Measurements from ENCODE around the gene DNAH12.

DNAH12 gene, protein sequence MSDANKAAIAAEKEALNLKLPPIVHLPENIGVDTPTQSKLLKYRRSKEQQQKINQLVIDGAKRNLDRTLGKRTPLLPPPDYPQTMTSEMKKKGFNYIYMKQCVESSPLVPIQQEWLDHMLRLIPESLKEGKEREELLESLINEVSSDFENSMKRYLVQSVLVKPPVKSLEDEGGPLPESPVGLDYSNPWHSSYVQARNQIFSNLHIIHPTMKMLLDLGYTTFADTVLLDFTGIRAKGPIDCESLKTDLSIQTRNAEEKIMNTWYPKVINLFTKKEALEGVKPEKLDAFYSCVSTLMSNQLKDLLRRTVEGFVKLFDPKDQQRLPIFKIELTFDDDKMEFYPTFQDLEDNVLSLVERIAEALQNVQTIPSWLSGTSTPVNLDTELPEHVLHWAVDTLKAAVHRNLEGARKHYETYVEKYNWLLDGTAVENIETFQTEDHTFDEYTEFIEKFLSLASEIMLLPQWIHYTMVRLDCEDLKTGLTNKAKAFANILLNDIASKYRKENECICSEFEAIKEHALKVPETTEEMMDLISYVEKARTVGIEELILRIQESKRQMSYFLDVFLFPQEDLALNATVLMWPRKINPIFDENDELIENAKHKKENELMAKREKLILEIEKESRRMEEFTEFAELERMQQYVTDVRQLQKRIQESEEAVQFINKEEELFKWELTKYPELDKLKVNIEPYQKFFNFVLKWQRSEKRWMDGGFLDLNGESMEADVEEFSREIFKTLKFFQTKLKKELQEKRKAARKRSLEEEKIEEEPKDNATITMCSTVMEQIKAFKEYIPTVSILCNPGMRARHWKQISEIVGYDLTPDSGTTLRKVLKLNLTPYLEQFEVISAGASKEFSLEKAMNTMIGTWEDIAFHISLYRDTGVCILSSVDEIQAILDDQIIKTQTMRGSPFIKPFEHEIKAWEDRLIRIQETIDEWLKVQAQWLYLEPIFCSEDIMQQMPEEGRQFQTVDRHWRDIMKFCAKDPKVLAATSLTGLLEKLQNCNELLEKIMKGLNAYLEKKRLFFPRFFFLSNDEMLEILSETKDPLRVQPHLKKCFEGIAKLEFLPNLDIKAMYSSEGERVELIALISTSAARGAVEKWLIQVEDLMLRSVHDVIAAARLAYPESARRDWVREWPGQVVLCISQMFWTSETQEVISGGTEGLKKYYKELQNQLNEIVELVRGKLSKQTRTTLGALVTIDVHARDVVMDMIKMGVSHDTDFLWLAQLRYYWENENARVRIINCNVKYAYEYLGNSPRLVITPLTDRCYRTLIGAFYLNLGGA (N-terminal part only)

DNA sequence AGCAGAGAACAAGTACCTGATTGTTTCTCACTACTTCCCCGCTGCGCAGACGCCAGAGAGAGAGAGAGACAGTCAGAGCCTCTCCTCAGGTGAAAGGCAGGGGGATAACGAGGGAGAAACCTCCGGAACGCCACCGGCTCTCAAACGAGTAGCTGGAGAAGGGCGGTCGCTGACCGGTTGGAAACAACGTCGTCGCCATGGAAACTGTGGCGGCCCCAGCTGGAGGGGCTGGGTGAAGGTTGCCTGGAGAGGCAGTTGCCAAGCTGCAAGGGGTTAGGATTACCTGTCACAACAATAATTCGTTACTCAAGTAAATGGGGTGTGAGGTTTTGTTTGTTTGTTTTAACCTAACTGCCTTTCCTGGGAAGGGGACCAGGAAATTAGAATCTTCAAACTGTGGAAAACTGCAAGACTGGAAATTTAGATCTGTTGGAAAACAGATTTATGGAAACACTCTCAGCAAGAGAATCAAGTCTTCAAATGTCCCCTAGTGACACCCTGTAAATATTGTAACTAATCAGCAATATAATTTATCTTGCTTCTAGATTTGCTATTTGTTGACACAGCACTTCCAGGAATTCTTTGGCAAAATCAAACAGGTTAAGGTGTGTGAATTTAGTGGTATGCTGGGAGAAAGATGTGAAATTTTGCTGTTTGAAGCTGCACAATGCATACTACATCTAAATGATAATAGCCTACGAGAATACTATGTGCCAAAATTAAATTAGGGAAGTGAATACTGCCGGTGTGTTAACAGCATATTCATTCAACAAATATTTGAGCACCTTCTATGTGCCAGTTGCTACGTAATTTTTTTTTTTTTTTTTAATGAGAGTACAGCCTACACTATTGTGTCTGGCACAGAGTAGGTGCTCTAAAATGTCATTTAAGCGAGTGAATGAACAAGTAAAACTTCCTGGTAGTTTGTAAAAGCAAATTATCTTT is at the start of gene DNAH12:
Gene DNAH12, minus strand, starts transcription at position 164 of the 945 bp plus-strand sequence. CDS start 1,474 bp downstream, outside the sequence.
- DNase-seq (ENCODE audit: extremely low read depth in 1 of 2, low read depth in 1 of 2), result no peak

DNA sequence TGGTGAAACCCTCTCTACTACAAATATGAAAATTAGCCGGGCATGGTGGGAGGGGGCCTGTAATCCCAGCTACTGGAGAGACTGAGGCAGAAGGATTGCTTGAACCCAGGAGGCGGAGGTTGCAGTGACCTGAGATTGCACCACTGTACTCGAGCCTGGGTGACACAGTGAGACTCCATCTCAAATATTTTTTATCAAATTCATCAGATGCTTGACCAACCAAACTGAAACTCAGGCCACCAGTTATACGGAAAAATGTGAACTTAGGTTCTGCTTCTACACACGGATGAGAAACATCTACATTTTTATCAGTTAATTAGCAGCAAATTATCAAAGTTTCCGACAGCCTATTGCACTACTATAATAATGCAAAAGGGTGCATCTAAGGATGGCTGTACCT is 48.2 kb upstream of the DNAH12 start:
- no peak for DNase-seq (ENCODE audit: extremely low read depth in 1 of 2, low read depth in 1 of 2)

DNA sequence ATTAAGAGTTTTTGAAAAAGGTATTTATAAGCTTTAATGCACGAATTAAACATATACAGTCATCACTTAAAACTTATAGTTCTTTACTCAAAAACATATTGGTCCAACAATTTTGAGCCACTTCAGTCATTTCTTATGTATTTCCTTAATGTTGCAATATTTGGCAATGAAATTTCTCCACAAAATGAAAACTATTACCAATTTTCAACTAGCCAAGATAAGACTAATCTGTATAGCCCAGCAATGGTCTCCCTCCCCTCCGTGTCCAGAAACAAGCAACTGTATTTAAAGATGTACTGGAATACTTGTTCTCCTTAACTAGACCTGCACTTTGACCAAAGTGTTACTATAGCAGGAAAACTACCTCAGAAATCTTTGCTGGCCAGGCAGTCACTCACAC is 43.8 kb upstream of the DNAH12 start:
- no peak for DNase-seq (ENCODE audit: extremely low read depth in 1 of 2, low read depth in 1 of 2)

DNA sequence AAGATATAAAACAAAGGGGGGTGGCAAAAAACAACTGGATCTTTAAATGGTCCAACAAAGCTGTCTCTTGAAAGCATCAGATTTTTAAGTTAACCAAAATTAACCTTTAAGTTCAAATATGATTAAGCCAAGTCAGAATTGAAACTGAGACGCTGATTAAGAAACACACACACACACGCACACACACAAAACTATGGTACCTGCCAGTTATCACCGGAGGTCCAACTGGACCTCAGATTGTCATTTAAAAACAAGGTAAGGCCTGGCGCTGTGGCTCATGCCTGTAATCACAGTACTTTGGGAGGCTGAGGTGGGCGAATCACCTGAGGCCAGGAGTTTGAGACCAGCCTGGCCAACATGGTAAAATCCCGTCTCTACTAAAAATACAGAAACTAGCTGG is 42.6 kb upstream of the DNAH12 start:
- DNase-seq (ENCODE audit: extremely low read depth in 1 of 2, low read depth in 1 of 2), result no peak

DNA sequence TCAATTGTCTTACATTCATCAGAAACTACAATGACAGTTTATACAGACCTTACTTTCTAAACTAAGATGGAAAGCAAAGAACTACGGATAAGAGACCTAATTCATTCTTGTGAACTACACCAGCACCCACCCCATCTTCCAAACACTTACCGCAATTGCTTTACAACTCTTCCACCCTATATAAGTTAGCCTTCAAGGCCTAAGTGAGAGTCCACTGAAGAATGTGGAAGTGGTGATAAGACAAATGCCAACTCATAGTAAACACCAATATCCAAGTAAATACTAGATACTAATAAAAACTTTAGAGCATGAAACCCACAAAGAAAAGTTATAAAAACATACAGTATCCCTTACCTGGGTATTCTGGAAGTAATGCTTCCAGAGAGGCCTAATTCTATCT is 39.4 kb upstream of the DNAH12 start:
- no peak for DNase-seq (ENCODE audit: extremely low read depth in 1 of 2, low read depth in 1 of 2)

DNA sequence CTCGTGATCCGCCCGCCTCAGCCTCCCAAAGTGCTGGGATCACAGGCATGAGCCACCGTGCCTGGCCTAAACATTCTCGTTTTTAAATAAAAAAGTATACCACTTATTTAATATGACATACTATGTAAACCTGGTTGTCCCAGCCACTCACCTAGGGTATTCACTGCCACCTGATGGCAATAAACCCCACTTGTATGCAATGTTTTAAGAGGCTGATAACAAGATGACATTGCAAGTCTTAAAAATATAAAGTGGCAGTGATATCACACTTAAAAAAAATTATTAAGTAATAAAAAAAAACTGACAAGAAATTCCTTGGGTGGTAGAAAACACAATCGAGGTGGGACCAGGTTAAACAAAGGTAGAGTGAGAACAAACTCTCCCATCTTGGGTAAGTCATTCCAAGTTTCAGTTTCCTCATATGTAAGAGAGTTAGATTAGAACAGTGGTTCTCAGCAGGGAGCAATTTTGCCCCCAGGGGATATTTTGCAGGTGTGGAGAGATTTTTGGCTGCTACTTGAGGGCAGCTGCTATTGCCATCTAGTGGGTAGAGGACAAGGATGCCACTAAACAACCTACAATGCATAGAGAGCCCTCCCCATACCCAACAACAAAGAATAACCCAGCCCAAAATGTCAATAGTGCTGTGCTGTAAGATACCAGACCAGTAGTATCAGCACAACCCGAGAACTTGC is 38.5 kb upstream of the DNAH12 start:
- no peak for DNase-seq (ENCODE audit: extremely low read depth in 1 of 2, low read depth in 1 of 2)

DNA sequence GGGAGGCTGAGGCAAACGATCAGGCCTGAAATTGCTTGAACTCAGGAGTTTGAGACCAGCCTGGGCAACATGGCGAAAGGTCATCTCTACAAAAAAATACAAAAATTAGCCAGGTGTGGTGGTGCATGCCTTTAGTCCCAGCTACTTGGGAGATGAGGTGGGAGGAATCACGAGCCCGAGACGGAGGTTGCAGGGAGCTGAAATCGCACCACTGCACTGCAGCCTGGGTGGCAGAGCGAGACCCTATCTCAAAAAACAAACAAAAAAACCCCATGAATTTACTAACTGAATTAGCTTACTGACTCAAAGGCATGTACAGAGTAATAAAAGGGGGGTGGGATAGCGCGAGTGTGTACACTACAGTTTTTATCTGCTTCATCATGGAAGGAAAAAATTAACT is 33.7 kb upstream of the DNAH12 start:
- no peak for DNase-seq (ENCODE audit: extremely low read depth in 1 of 2, low read depth in 1 of 2)

DNA sequence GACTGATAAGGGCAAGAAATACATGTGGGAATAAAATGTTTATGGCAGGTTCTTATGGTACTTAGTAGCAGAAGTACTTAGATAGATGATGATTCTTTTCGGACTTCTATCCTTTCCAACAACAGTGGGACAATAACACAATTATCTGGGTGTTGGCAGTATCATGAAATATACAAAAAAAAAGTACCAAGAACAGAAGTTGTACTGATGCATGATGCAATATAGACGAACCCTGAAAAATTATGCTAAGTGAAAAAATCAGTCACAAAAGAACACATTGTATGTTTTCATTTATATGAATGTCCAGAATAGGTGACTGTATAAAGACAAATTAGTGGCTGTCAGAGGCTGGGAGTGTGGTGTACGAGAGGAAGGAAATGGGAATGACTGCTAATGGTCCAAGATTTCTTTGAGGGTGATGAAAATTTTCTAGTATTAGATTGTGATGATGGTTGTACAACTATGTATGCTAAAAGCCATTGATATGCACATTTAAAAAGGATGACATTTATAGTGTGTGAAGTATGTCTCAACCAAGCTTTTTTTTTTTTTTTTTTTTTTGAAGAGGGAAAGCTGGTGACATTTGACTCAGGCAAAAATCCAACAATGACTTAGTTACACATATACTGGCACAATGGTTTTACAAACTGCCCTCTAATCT is 32.0 kb upstream of the DNAH12 start:
- no peak for DNase-seq (ENCODE audit: extremely low read depth in 1 of 2, low read depth in 1 of 2)

DNA sequence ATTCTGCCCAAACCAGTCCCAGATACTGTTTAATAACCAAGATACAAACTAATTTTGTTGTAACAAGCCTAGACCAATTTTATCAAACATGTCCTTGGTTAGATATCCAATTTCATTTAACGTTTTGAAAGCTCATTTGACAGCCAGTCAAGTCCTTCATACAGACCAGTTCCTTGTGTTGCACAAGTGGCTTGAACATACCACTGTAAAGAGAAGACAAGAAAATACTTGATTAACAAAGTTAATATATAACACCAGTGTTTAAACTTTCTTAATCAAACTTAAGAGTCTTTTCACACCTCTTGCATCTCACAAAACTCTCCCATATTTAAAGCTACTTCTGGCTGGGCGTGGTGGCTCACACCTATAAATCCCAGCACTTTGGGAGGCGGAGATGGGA is 28.0 kb upstream of the DNAH12 start:
- DNase-seq (ENCODE audit: extremely low read depth in 1 of 2, low read depth in 1 of 2), result no peak

DNA sequence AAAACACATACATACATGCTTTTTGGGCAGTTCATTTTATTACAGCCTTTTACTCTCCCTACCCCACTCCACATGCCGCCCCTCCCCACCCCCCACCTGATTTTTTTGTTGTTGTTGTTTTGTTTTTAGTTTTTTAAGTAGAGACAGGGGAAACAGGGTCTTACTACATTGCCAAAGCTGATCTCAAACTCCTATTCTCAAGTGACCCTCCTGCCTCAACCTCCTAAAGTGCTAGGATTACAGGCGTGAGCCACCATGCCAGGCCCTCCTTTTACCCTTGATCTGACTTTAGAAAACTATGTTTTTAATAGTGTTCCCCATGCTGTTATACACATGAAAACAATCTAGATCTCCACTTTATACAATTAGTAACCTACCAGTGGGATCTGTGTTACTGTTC is 26.7 kb upstream of the DNAH12 start:
- DNase-seq (ENCODE audit: extremely low read depth in 1 of 2, low read depth in 1 of 2), result no peak

DNA sequence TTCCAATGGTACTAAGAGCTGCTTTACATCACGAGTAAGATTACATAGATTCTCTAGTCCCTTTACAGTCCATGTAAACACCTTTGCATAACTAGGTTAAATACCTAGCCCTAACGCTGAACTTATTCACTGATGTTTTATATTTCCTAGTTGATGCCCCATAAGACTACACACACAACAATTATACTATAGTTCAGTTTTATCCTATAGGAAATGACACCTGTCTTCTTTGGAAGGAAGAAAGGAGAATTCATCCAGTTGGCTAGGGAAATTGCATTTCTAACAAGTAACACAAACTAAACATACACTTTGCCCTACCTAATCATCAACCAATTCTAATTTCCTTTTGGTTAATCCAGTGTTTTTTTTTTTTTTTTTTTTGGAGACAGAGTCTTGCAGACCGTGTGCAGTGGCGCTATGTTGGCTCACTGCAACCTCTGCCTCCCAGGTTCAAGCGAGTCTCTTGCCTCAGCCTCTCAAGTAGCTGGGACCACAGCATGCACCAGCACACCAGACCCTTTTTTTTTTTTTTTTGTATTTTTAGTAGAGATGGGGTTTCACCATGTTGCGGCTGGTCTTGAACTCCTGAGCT is 25.8 kb upstream of the DNAH12 start:
- DNase-seq (ENCODE audit: extremely low read depth in 1 of 2, low read depth in 1 of 2), result no peak

DNA sequence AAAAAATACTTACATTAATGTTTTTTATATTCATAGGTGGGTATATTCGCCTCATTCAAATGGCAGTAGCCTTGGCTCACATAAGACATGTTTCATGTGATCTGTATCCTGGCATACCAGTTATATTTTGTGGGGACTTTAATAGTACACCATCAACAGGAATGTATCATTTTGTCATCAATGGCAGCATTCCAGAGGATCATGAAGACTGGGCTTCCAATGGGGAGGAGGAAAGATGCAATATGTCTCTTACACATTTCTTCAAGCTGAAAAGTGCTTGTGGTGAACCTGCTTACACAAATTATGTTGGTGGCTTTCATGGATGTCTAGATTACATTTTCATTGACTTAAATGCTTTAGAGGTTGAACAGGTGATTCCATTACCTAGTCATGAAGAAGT is 15.4 kb upstream of the DNAH12 start:
- DNase-seq (ENCODE audit: extremely low read depth in 1 of 2, low read depth in 1 of 2), result no peak

DNA sequence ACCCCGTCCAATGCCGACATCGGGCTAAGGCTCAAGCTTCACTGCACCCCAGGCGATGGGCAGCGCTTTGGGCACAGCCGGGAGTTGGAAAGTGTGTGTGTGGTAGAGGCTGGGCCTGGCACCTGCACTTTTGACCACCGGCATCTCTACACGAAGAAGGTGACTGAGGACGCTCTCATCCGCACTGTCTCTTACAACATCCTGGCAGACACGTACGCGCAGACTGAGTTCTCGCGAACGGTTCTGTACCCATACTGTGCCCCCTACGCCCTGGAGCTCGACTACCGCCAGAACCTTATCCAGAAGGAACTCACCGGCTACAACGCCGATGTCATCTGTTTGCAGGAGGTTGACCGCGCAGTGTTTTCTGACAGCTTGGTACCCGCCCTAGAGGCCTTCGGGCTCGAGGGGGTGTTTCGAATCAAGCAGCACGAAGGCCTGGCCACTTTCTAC is 13.0 kb upstream of the DNAH12 start:
- DNase-seq (ENCODE audit: extremely low read depth in 1 of 2, low read depth in 1 of 2), result peak in 1 of 2 donors; percentile 34

DNA sequence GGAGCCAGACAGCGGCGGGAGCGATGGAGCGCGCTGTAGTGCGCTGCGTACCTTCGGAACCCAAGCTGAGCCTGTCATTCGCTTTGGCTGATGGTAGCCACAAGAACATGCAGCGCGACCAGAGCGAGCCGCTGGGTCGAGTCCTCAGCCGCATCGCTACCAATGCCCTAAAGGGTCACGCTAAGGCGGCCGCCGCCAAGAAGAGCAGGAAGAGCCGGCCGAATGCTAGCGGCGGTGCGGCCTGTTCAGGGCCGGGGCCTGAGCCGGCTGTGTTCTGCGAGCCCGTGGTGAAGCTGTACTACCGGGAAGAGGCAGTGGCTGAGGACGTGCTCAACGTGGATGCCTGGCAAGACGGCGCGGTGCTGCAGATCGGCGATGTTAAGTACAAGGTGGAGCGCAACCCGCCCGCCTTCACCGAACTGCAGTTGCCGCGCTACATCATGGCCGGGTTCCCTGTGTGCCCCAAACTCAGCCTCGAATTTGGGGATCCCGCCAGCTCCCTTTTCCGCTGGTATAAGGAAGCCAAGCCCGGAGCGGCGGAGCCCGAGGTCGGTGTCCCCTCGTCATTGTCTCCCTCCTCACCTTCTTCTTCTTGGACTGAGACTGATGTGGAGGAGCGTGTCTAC is 12.4 kb upstream of the DNAH12 start:
- no peak for DNase-seq (ENCODE audit: extremely low read depth in 1 of 2, low read depth in 1 of 2)

DNA sequence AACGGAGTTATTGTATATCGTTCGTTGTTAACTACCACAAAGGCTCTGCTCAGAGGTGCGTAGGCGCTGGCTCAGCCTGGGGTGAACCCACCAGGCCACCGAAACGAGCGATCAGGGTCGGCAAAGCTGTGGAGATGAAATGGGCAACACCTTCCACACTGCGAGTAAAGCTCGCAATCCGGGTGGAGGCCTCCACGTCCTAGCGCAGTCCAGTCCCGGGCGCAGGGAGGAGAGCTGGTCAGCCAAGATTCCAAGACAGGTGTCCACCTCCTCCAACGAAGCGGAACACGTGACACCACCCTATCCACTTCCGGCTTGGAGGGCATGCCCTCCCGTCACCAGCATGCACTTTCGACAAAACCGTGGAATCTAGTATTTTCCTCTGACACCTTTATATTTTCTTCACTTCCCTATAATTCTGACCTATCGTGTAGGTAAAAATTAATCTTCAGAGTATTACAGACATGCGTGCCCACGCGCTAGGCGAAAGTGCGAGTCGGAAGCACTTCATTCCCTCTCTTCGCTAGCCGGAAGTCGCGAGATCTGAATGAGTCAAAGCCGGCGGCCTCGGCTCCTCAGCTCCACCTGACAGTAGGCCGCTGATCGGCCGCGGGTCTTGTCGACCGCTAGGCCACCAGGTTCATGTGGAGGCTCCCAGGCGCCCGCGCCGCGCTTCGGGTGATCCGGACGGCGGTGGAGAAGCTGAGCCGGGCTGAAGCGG is 11.8 kb upstream of the DNAH12 start, which contains the start of gene PDE12:
Gene PDE12, plus strand, starts transcription at position 537 of the 721 bp plus-strand sequence. Its CDS starts 106 bp downstream, at position 643.
- peak; percentile 65 to 77 for DNase-seq (ENCODE audit: extremely low read depth in 1 of 2, low read depth in 1 of 2)

DNA sequence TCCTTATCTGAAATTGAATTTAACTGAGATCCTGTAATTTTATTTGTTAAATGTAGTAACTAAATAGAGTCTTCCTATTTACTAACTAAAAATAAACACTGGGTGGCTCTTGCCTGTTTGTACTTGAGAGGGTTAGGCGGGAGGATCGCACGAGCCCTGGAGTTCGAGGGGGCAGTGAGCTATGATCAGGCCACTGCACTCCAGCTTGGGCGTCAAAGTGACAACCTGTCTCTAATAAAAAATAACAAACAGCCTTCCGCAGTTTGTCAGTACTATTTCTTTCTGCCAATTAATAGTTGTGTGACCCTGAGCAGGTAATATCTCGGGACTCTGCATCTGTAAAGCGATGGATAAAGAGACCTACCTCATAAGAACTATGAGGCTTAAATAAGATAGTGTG is 11.2 kb upstream of the DNAH12 start:
- no peak for DNase-seq (ENCODE audit: extremely low read depth in 1 of 2, low read depth in 1 of 2)

DNA sequence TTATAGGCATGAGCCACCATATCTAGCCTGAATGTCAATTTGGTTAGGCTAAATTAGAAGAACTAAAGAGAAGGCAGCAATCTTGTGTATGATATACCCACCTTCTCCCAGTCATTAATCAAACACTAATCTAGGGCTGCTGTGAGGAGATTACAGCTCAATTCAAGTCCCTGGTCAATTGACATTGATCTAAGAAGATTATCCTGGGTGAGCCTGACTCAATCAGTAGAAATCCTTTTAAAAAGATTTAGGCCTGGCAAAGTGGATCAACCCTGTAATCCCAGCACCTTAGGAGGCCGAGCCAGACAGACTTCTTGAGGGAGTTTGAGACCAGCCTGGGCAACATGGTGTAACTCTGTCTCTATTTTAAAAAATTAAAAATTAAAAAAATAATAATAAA is 2.5 kb upstream of the DNAH12 start:
- no peak for DNase-seq (ENCODE audit: extremely low read depth in 1 of 2, low read depth in 1 of 2)
